GM06990 (cell line): ENCODE results near the gene RHOC.

Experiments
- DNase-seq: peaks from one replicate; pipeline ENCODE4 v3.0.0-alpha.2; 2011; ENCODE audit not compliant: insufficient read length; ENCODE audit errors: extremely low read depth
- H3K27me3 ChIP-seq: replicated peaks from 2 replicates; pipeline ENCODE4 v1.6.0; 2011; ENCODE audit warnings: low read length; ENCODE audit not compliant: control insufficient read depth, insufficient read depth
- H3K36me3 ChIP-seq: 2 replicates; pipeline ENCODE4 v1.5.1; 2011; ENCODE audit warnings: low read length; ENCODE audit not compliant: control insufficient read depth, insufficient read depth
- H3K4me3 ChIP-seq: replicated peaks from 2 replicates; pipeline ENCODE4 v1.5.1; 2011; ENCODE audit warnings: low read depth, mild to moderate bottlenecking, control low read depth, low read length
- CTCF ChIP-seq: IDR thresholded peaks from 2 replicates; pipeline ENCODE4 v1.5.1; 2011; ENCODE audit warnings: low read length, control low read depth, mild to moderate bottlenecking, inconsistent platforms; ENCODE audit not compliant: insufficient read depth, poor library complexity, severe bottlenecking

The RHOC gene

GRCh38 chr1:112697781-112698201 lies 9.1 kb downstream of the RHOC start:
- no peak for TF ChIP-seq CTCF
- Histone ChIP-seq H3K27me3 (no peaks in the 10 kb centered on the region), H3K4me3 (no peak overlapping the region), H3K36me3 (peaks cover 38% of the 10 kb centered on the region)
- no peak for DNase-seq

GRCh38 chr1:112696578-112697314 lies 10.2 kb downstream of the RHOC start:
- Histone ChIP-seq H3K36me3 (peaks cover 42% of the 10 kb centered on the region), H3K27me3 (no peaks in the 10 kb centered on the region), H3K4me3 (no peak overlapping the region)
- no peak for DNase-seq
- TF ChIP-seq CTCF: no peak

- TF ChIP-seq CTCF: no peak
- no peak for DNase-seq
- Histone ChIP-seq H3K36me3 (peaks cover 31% of the 10 kb centered on the region), H3K4me3 (no peak overlapping the region), H3K27me3 (no peaks in the 10 kb centered on the region)
Observed at GRCh38 chr1:112695276-112695675, 11.7 kb downstream of the RHOC start.

- no peak for DNase-seq
- H3K36me3 ChIP-seq: peaks cover 33% of the 10 kb centered on the region
Observed at GRCh38 chr1:112694363-112694929, 12.5 kb downstream of the RHOC start.

GRCh38 chr1:112693821-112694220 lies 13.1 kb downstream of the RHOC start:
- DNase-seq: no peak
- peaks cover 34% of the 10 kb centered on the region for H3K36me3 ChIP-seq
- H3K4me3 ChIP-seq: no peak overlapping the region
- TF ChIP-seq CTCF: no peak
- no peaks in the 10 kb centered on the region for H3K27me3 ChIP-seq

More at GRCh38 chr1:112694363-112694929, 12.5 kb downstream of the RHOC start:
- TF ChIP-seq CTCF: no peak
- Histone ChIP-seq H3K4me3 (no peak overlapping the region), H3K27me3 (no peaks in the 10 kb centered on the region)
